Retina (tissue), 1 donor: Measurements from ENCODE around the gene TSPAN4.

Experiments used
- DNase-seq: peaks from one replicate; pipeline ENCODE4 v3.0.0-alpha.2; 2016

The TSPAN4 gene

GRCh38 chr11:836700-837099 lies 6.0 kb upstream of the TSPAN4 start:
- no peak for DNase-seq

- no peak for DNase-seq
Measured at GRCh38 chr11:837189-837989, 5.3 kb upstream of the TSPAN4 start.

- no peak for DNase-seq
Measured at GRCh38 chr11:837990-838307, 4.7 kb upstream of the TSPAN4 start.

- no peak for DNase-seq
Measured at GRCh38 chr11:838441-839279, 4.0 kb upstream of the TSPAN4 start.

- DNase-seq = no peak
Measured at GRCh38 chr11:839280-839623, 3.4 kb upstream of the TSPAN4 start.

- DNase-seq = no peak
Measured at GRCh38 chr11:839875-840617, 2.6 kb upstream of the TSPAN4 start.

GRCh38 chr11:841981-842369 lies 677 bp upstream of the TSPAN4 start:
- peak; percentile 57 for DNase-seq

GRCh38 chr11:843086-843734 lies 558 bp downstream of the TSPAN4 start:
- peak; percentile 55 for DNase-seq

GRCh38 chr11:843818-844692 lies 1.4 kb downstream of the TSPAN4 start:
- DNase-seq = peak; percentile 42

GRCh38 chr11:844693-845644 lies 2.3 kb downstream of the TSPAN4 start:
- DNase-seq = peak; percentile 59

GRCh38 chr11:845872-846495 lies 3.3 kb downstream of the TSPAN4 start:
- DNase-seq = peak; percentile 45

GRCh38 chr11:846496-847098 lies 3.9 kb downstream of the TSPAN4 start:
- DNase-seq = no peak

- no peak for DNase-seq
Measured at GRCh38 chr11:847876-848275, 5.2 kb downstream of the TSPAN4 start.

GRCh38 chr11:848380-848931 lies 5.8 kb downstream of the TSPAN4 start:
- peak; percentile 67 for DNase-seq

GRCh38 chr11:849104-849824 lies 6.6 kb downstream of the TSPAN4 start:
- peak; percentile 82 for DNase-seq

GRCh38 chr11:849951-850774 lies 7.5 kb downstream of the TSPAN4 start:
- DNase-seq = peak; percentile 69

- peak; percentile 47 for DNase-seq
Measured at GRCh38 chr11:850775-851763, 8.4 kb downstream of the TSPAN4 start.
